CD4-positive, alpha-beta T cell treated with Interferon gamma for 1 hour (primary cell): Measurements from ENCODE around the gene PTPN7.
"Not testable (repeated sequence)": the region's sequence is repeated elsewhere in the genome, so short reads cannot be mapped to it uniquely, and the experiment has no call there.

Experiments used
- DNase-seq: peaks from one replicate; pipeline ENCODE4 v3.0.0-alpha.2; 2020

The PTPN7 gene

DNA sequence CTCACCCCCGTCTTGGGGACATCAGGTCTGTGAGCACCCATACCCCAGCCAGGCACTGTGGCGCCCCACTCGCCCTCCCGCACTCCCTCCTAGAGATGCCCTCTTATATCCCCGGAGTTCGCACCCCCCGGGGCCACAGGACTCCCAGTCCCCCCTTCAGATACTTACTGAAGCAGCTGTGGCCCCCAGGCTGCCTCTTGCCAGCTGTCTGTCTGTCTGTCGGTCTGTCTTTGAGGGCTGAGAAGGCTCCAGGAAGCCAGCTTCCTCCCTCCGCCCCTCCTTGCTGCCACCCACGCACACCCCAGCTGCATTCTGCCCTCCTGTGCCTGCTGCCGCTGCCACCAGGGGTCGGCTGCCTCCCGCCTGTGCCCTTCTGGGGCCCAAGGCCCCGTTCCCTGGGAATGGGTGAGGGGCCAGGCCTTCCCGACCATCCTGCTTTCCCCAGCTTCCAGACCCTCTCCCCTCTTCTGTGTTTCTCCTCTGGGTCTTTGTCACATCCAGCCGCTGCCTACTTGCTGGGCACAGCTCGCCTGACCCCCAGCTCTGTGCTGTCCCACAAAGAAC lies at the start of gene PTPN7:
Gene PTPN7, minus strand, starts transcription at position 226 of the 564 bp plus-strand sequence. CDS start 1,200 bp downstream, outside the sequence.
- peak; percentile 82 for DNase-seq

DNA sequence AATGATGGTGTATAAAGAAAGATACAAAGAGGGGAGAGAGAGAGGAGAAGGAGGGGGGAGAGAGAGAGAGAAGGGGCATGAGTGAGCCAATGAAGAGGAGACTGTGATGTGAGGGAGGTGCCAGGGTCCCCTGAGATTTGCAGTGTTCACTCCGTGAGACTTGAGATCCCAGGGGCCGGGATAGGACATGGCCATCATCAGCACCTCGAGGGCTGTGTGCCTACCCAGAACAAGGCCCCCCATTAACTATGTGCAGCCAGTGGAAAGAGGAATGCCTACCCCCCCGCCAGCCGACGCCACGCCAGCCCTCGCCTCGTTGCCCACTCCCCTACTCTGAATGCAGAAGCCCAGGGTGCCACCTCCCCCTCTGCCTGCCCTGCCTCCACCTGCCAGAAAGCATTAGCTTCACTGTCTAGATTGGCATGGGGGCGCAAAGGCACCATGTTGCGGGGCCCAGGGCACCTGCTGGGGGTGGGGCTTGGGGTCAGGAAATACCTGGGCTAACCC lies 48.0 kb upstream of the PTPN7 start:
- no peak for DNase-seq

DNA sequence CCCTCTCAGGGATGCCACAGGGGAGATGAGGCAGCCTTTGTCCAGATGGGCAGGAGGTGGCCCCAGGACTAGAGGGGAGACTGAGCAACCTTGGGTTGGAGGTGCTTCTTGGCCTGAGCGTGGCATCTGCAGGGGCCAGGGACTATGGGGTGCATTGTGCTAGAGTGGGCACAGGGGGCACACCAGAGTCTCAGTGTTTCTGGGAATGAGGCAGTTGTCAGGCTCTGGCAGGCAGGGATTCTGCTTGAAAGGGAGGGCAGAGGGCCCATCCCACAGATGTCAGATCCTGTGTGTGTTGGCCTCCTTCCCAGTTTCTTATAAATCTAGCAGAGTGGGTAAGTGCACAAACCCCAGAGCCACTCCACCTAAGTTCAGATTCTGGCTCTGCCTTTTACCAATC lies 46.9 kb upstream of the PTPN7 start:
- no peak for DNase-seq

GRCh38 chr1:202205523-202206190 lies 45.3 kb upstream of the PTPN7 start:
- no peak for DNase-seq

GRCh38 chr1:202204065-202204464 lies 43.7 kb upstream of the PTPN7 start:
- DNase-seq, result no peak

DNA sequence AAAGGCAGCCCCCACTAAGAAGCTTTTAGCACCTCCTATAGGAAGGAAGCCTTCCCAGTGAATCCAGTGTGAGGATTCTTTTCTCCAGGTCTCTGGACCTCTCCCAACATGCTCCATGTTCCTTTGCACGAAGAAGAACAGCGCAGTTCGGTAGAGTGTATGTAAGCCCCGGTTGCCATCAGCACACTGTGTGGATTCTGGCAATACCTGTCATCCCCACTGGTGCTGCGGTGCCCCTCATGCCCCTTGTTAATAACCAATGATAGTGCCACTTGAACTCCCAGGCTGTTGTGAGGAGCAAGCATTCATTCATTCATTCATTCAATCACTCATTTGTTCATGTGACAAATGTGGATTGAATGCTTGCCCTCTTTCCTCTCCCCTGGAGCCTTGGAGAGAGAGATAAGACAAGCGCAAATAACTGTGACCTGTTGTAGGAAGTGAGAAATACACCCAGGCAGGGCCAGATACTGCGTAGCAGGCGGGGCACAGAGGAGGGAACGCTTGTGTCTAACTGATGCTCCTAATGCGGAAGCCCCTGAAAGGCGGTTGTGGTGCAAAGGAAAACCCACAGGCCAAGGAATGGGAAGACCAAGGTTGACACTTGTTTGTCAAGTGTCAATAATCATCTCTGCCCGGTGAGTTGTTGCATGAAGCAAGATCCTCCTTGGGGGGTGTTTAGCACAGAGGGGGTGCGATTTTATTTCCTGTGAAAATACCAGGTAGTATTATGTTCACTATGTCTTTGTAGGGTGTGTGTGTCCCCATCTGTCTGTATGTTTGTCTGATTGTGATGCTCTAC lies 43.0 kb upstream of the PTPN7 start:
- DNase-seq, result peak; percentile 27

GRCh38 chr1:202202500-202203168 lies 42.2 kb upstream of the PTPN7 start:
- DNase-seq, result no peak

DNA sequence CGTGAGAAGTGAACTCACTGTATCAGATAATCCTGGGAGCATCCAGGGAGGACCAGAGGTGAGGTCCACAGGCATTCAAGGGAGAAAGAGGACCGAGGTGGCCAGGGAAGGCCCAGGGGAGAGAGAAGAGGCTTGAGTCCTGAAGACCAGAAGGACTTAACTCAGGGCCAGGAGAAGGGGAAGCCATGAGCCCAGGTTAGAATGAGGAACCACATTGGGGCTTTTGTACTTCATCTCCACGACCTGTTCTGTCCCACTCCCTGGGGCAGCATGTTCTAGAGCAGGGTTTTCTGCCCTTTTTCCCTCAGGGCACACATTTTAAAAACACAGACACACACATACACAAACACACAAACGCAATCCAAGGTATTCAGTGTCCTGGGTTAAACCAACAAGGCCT lies 41.6 kb upstream of the PTPN7 start:
- no peak for DNase-seq

DNA sequence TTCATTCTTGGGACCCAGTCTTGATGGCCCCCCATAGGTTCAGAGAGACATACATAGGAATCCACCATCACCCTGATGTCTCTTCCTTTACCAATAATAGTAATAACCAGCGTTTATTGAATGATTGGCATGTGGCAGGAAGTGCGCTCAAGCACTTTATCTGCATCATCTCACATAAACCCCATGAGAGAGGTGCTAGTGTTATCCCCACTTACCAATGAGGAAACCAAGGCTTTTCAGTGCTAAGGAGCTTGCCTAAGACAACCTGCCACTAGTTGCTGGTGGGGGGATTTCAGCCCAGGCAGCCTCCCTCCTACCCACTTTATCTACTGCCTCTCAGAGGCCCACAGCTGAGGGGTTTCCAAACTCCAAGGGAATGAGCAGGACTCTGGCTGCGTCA lies 40.9 kb upstream of the PTPN7 start:
- no peak for DNase-seq

GRCh38 chr1:202200669-202201068 lies 40.3 kb upstream of the PTPN7 start:
- DNase-seq, result no peak

GRCh38 chr1:202200112-202200548 lies 39.7 kb upstream of the PTPN7 start:
- DNase-seq, result no peak

- DNase-seq, result no peak
Measured at GRCh38 chr1:202199040-202199889, 38.9 kb upstream of the PTPN7 start.

DNA sequence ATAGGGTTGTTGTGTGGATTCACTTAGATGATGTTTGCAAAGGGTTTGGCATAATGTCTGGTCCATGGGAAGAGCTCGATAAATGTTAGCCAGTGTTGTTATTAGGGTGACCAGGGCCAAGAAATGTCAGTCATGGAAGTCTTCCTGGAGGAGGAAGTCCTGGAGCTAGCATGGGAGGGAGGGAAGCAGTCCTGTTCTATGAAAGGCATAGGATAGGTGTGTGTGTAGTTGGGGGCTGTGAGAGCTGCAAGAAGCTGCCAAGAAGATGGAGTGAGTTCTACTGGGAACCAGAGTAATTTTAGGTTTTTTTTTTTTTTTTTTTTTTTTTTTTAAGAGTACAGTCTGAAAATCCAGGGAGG lies 37.9 kb upstream of the PTPN7 start:
- DNase-seq, result no peak

DNA sequence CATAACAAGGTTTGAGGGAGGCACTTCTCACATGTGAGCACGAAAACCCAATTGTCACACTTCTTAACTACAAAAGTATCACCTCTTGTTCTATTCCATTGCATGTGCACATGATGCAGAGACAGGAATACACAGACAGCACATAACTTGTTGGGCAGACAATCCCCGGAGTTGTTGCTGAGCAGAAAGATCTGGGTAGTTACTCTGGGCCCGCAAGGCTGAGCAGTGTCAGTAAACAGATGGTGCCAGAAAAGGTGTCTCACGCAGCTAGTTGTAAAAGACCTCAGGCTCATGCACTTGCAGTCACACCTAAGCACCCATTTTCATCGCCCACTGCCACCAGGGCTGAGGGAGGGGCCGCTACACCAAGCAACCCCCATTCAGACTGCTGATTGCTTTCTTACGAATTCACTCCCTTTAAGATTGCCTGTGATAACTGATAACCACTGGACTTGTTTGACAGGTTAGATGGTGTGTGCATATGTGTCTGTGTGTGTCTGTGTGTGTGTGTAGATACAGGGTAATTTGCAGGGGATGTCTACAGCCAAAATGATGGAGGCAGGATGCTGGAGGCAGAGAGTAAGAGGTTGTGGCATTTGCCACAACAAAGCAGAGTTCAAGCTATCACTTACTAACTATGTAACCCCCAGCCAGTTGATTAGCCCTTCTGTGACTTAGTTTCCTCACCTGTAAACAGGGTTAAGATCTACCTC lies 37.4 kb upstream of the PTPN7 start:
- DNase-seq, result peak; percentile 30

- no peak for DNase-seq
Measured at GRCh38 chr1:202194328-202194648, 33.9 kb upstream of the PTPN7 start.

DNA sequence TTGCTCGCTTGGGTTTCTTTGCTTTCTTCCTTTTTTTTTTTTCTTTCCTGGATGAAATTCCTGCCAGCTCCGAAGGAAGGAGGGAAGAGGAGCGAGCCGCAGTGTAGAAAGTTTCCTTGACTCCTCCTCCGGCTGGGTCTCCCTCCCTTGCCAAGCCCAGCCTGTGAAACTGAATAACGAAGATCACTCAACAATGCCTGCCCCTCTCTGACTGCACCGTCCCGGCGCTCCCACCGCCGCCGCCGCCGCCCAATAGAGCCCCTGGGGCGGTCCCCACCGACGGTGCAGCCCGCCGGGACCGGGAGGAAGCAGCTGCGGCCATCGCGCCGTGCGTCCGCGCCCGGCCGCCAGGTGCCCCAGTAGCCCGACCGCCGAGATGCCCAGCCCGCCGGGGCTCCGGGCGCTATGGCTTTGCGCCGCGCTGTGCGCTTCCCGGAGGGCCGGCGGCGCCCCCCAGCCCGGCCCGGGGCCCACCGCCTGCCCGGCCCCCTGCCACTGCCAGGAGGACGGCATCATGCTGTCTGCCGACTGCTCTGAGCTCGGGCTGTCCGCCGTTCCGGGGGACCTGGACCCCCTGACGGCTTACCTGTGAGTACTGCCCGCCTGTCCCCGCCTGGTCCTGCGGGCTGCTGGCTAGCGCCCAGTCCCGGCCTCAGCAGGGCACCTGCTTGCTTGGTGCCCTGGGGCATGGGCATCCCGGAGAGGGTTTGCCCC lies 33.4 kb upstream of the PTPN7 start, which contains the start of gene LGR6:
Gene LGR6, plus strand, starts transcription at position 186 of the 714 bp plus-strand sequence. Its CDS starts 191 bp downstream, at position 377.
- no peak for DNase-seq

- DNase-seq, result peak; percentile 49
Measured at GRCh38 chr1:202192770-202193613, 32.6 kb upstream of the PTPN7 start.

DNA sequence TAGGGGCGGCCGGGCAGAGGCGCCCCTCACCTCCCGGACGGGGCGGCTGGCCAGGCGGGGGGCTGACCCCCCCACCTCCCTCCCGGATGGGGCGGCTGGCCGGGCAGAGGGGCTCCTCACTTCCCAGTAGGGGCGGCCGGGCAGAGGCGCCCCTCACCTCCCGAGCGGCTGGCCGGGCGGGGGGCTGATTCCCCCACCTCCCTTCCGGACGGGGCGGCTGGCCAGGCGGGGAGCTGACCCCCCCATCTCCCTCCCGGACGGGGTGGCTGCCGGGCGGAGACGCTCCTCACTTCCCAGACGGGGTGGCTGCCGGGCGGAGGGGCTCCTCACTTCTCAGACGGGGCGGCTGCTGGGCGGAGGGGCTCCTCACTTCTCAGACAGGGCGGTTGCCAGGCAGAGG lies 31.0 kb upstream of the PTPN7 start:
- DNase-seq, result not testable (repeated sequence)

- DNase-seq, result no peak
Measured at GRCh38 chr1:202189918-202190715, 29.7 kb upstream of the PTPN7 start.
